Cardiac muscle cell (in vitro differentiated cells and primary cell): ENCODE results near the gene NR1H3. TPM values are rescaled to one million over a fixed set of nuclear protein-coding genes. Genes with fewer than 3 reads are reported as not detected.

Experiments
- DNase-seq, 2 donors: peaks; one replicate each; pipeline versions ENCODE4 v3.0.0 to v3.0.0-alpha.2; 2010 to 2017; ENCODE audit warnings: low read depth in 1 of 2, low spot score in 1 of 2
- H3K27ac ChIP-seq: fragments of 200-600 bp; sonication (generic); 2 replicates; pipeline ENCODE4 v1.5.1; 2016
- H3K27me3 ChIP-seq: fragments of 200-600 bp; sonication (generic); 2 replicates; pipeline ENCODE4 v1.6.0; 2016; ENCODE audit warnings: control low read depth
- H3K36me3 ChIP-seq: fragments of 200-600 bp; sonication (generic); 2 replicates; pipeline ENCODE4 v1.5.1; 2016; ENCODE audit warnings: control low read depth
- H3K4me1 ChIP-seq: fragments of 200-600 bp; sonication (generic); 2 replicates; pipeline ENCODE4 v1.8.1; 2017; ENCODE audit warnings: low read depth, mild to moderate bottlenecking, mixed run types
- H3K4me3 ChIP-seq: fragments of 200-600 bp; sonication (generic); 2 replicates; pipeline ENCODE4 v1.5.1; 2016; ENCODE audit warnings: mild to moderate bottlenecking
- H3K9me3 ChIP-seq: fragments of 200-600 bp; sonication (generic); 2 replicates; pipeline ENCODE4 v1.5.1; 2017; ENCODE audit warnings: low read depth, mild to moderate bottlenecking, control low read depth
- polyA plus RNA-seq: library from polyadenylated mRNA; unstranded; fragments of >200 nt; fragmentation: Nextera tagmentation; extraction: Ambion mirVana; gene quantifications from 2 replicates; pipeline ENCODE4 v1.2.1, GENCODE V29; 2016
- total RNA-seq: library from RNA; depleted of rRNA; stranded (reverse); fragments of >200 nt; gene quantifications from 2 replicates; pipeline ENCODE4 v1.2.3, GENCODE V29; 2016
- TF ChIP-seq, protein P1 (sequence below): IDR thresholded peaks from 2 replicates; pipeline ENCODE4 v1.5.1; 2012; ENCODE audit warnings: low read depth, mild to moderate bottlenecking, low read length

The NR1H3 gene
- total and polyA plus RNA-seq, 2 experiments from 2014 or later, result 16.2 to 31.6 TPM

- Histone ChIP-seq H3K4me1 (peaks cover 33% of the 10 kb centered on the region), H3K27me3 (no peaks in the 10 kb centered on the region), H3K9me3 (no peaks in the 10 kb centered on the region), H3K27ac (peak overlapping the region; percentile 87), H3K36me3 (no peaks in the 10 kb centered on the region), H3K4me3 (no peak overlapping the region)
- DNase-seq, result peak in 1 of 2 donors; percentile 21
- TF ChIP-seq, protein P1, sequence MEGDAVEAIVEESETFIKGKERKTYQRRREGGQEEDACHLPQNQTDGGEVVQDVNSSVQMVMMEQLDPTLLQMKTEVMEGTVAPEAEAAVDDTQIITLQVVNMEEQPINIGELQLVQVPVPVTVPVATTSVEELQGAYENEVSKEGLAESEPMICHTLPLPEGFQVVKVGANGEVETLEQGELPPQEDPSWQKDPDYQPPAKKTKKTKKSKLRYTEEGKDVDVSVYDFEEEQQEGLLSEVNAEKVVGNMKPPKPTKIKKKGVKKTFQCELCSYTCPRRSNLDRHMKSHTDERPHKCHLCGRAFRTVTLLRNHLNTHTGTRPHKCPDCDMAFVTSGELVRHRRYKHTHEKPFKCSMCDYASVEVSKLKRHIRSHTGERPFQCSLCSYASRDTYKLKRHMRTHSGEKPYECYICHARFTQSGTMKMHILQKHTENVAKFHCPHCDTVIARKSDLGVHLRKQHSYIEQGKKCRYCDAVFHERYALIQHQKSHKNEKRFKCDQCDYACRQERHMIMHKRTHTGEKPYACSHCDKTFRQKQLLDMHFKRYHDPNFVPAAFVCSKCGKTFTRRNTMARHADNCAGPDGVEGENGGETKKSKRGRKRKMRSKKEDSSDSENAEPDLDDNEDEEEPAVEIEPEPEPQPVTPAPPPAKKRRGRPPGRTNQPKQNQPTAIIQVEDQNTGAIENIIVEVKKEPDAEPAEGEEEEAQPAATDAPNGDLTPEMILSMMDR, result no peak
These were observed 614 bp downstream of the NR1H3 start for GRCh38 chr11:47258317-47258902.

GRCh38 chr11:47259232-47259977, 1.6 kb downstream of the NR1H3 start:
- no peaks in the 10 kb centered on the region for H3K27me3 ChIP-seq
- no peaks in the 10 kb centered on the region for H3K9me3 ChIP-seq
- H3K27ac ChIP-seq, result peak overlapping the region; percentile 87
- H3K4me3 ChIP-seq, result no peak overlapping the region
- TF ChIP-seq, protein P1, result peak; percentile 78
- DNase-seq, result peak; percentile 61 to 71
- H3K36me3 ChIP-seq, result no peaks in the 10 kb centered on the region
- peaks cover 32% of the 10 kb centered on the region for H3K4me1 ChIP-seq

DNA sequence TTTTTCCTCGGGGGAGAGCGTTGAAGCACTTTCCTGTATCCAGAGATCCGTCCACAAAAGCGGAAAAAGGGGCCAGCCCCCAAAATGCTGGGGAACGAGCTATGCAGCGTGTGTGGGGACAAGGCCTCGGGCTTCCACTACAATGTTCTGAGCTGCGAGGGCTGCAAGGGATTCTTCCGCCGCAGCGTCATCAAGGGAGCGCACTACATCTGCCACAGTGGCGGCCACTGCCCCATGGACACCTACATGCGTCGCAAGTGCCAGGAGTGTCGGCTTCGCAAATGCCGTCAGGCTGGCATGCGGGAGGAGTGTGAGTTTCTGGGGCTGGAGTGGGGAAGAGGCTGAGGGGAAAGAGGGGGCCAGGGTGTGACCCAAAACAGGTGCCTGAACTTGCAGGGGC, 2.6 kb downstream of the NR1H3 start:
- DNase-seq, result no peak
- Histone ChIP-seq H3K4me3 (no peak overlapping the region), H3K27ac (no peak overlapping the region), H3K9me3 (no peaks in the 10 kb centered on the region), H3K36me3 (no peaks in the 10 kb centered on the region), H3K27me3 (no peaks in the 10 kb centered on the region), H3K4me1 (peaks cover 23% of the 10 kb centered on the region)
- TF ChIP-seq, protein P1, result no peak

GRCh38 chr11:47261291-47261800, 3.5 kb downstream of the NR1H3 start:
- Histone ChIP-seq H3K4me3 (no peak overlapping the region), H3K36me3 (no peaks in the 10 kb centered on the region), H3K27ac (no peak overlapping the region), H3K27me3 (no peaks in the 10 kb centered on the region), H3K4me1 (peaks cover 23% of the 10 kb centered on the region), H3K9me3 (no peaks in the 10 kb centered on the region)
- TF ChIP-seq, protein P1, result no peak
- no peak for DNase-seq

GRCh38 chr11:47264119-47264518, 6.3 kb downstream of the NR1H3 start:
- TF ChIP-seq, protein P1, result no peak
- no peak for DNase-seq
- no peak overlapping the region for H3K4me3 ChIP-seq
- no peak overlapping the region for H3K27ac ChIP-seq
- peaks cover 9% of the 10 kb centered on the region for H3K4me1 ChIP-seq
- no peaks in the 10 kb centered on the region for H3K9me3 ChIP-seq
- H3K36me3 ChIP-seq, result no peaks in the 10 kb centered on the region
- no peaks in the 10 kb centered on the region for H3K27me3 ChIP-seq
